Measurements from ENCODE around the gene AK1. TPM values are rescaled to one million over a fixed set of nuclear protein-coding genes. Genes with fewer than 3 reads are reported as not detected.

The AK1 gene
- total and polyA plus RNA-seq, 2 of the 13 experiments (the other 11 are each of a cell fraction or from before 2014, with no cell fraction given): 19.1 to 32.8 TPM

DNA sequence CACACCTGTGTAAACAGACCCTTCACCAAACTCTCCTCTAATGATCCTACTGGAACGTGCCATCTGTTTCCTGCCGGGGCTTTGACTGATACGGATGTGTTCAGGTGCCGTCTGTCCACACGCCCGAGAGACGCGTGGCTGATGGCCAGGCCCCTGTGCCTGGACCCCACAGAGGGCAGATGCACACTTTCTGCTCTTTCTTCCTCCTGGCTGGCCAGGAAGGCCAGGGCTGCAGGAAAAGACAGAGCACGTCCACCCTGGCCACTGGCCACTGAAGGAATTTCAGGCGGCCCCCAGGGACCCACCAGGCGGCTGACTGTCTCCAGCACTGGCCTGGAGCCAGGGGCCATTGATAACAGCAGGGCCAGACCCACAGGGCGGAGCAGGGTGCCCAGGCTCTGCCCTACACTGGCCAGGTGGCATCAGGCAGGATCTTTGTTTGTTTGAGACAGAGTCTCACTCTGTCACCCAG, 19.4 kb downstream of the AK1 start:
- POLR2A ChIA-PET: no interaction called here
- peak; percentile 11 for ATAC-seq
- WGBS (ENCODE audit: low lambda C conversion rate): no CpG with 5 or more reads among the region's 12 CpGs
- TF ChIP-seq GRHL1 (CRISPR knock-in tag; conservative IDR thresholded peaks at IDR 0.05) (no peak), ZSCAN21 (CRISPR knock-in tag; IDR thresholded peaks at IDR 0.05; ENCODE audit: borderline replicate concordance) (no peak), ZFX (CRISPR knock-in tag; IDR thresholded peaks at IDR 0.05; ENCODE audit: low read depth) (0 out of 2 replicates have a peak, but pooled peaks have one; percentile 7), MATR3 (CRISPR knock-in tag; IDR thresholded peaks at IDR 0.05) (no peak), ZBED4 (CRISPR knock-in tag; IDR thresholded peaks at IDR 0.05; ENCODE audit: borderline replicate concordance) (no peak), THAP11 (CRISPR knock-in tag; IDR thresholded peaks at IDR 0.05) (no peak), SALL1 (CRISPR knock-in tag; IDR thresholded peaks at IDR 0.05) (peak; percentile 7; the same call in 1 of the 2 replicates), ZNF225 (CRISPR knock-in tag; IDR thresholded peaks at IDR 0.05) (no peak), ZNF687 (CRISPR knock-in tag; IDR thresholded peaks at IDR 0.05) (peak; percentile 52; the same call in 1 of the 2 replicates), ARNTL (CRISPR knock-in tag; IDR thresholded peaks at IDR 0.05) (no peak)
- TF ChIP-seq, protein P1, sequence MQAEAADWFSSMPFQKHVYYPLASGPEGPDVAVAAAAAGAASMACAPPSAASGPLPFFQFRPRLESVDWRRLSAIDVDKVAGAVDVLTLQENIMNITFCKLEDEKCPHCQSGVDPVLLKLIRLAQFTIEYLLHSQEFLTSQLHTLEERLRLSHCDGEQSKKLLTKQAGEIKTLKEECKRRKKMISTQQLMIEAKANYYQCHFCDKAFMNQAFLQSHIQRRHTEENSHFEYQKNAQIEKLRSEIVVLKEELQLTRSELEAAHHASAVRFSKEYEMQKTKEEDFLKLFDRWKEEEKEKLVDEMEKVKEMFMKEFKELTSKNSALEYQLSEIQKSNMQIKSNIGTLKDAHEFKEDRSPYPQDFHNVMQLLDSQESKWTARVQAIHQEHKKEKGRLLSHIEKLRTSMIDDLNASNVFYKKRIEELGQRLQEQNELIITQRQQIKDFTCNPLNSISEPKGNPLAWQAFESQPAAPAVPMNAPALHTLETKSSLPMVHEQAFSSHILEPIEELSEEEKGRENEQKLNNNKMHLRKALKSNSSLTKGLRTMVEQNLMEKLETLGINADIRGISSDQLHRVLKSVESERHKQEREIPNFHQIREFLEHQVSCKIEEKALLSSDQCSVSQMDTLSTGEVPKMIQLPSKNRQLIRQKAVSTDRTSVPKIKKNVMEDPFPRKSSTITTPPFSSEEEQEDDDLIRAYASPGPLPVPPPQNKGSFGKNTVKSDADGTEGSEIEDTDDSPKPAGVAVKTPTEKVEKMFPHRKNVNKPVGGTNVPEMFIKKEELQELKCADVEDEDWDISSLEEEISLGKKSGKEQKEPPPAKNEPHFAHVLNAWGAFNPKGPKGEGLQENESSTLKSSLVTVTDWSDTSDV (CRISPR knock-in tag; IDR thresholded peaks at IDR 0.05): 0 out of 2 replicates have a peak, but pooled peaks have one; percentile 40

More for the DNA sequence above, 19.4 kb downstream of the AK1 start:
- Histone ChIP-seq H4K20me1 (ENCODE audit: insufficient read depth, low read length) (no peaks in the 10 kb centered on the region), H3K36me3 (replicated peaks in 1 of 2; ENCODE audit: control insufficient read depth in 1 of 2, insufficient read depth in 2 of 2, low read length in 2 of 2) (no peaks in the 10 kb centered on the region), H3K9ac (ENCODE audit: insufficient read depth, low read depth, low read length) (no peak overlapping the region), H3K27ac (ENCODE audit: extremely low read length, insufficient read depth, low read length) (no peak overlapping the region), H2AFZ (ENCODE audit: low read length) (no peak overlapping the region), H3K4me2 (ENCODE audit: low read depth, low read length) (peak overlapping the region; percentile 26), H3K4me3 (replicated peaks in 1 of 3; ENCODE audit: insufficient read depth in 1 of 3, low read depth in 2 of 3, low read length in 3 of 3) (no peak overlapping the region), H3K27me3 (ENCODE audit: control insufficient read depth in 1 of 2, insufficient read depth in 2 of 2, low read length in 2 of 2) (0 out of 5 replicates have a peak, but pooled peaks cover 0 to 1% of the 10 kb centered on the region in 2 experiments), H3K9me3 (ENCODE audit: low read length) (no peaks in the 10 kb centered on the region), H3K4me1 (ENCODE audit: insufficient read depth, low read length) (peaks cover 74% of the 10 kb centered on the region), H3K79me2 (ENCODE audit: insufficient read depth, low read length) (no peaks in the 10 kb centered on the region)
- DNase-seq (ENCODE audit: low spot score) (no peak), FAIRE-seq (no peak)
- no TSS peak for BruUV-seq (replicated peaks)
- CTCF ChIA-PET (ENCODE audit: low intra/inter-chr PET ratio, low total read pairs): no interaction called here
- in situ Hi-C loops (cut with HindIII; ENCODE audit: extremely low pct_ligation_motif_present, low pct_unique_long_range_greater_than_20kb): no loop called here
- intact Hi-C loops (cut with micrococcal nuclease; ENCODE audit: unreplicated experiment): no loop called here

Data from HepG2 (cell line).